ENCODE measurements around the gene SFN. TPM values are rescaled to one million over a fixed set of nuclear protein-coding genes. Genes with fewer than 3 reads are reported as not detected.

The SFN gene
- total and polyA plus RNA-seq, 2 of the 13 experiments (the other 11 are each of a cell fraction or from before 2014, with no cell fraction given) = 4.3 to 5.6 TPM

GRCh38 chr1:26862781-26863684 is at the start of gene SFN (continued):
- TF ChIP-seq FOXP4 (CRISPR knock-in tag; IDR thresholded peaks at IDR 0.05) = no peak
- no peak for TF ChIP-seq TMF1 (CRISPR knock-in tag; IDR thresholded peaks at IDR 0.05; ENCODE audit: low read depth)
- TF ChIP-seq MBNL3 (CRISPR knock-in tag; conservative IDR thresholded peaks at IDR 0.05) = no peak
- no peak for TF ChIP-seq ZNF580 (CRISPR knock-in tag; IDR thresholded peaks at IDR 0.05; ENCODE audit: borderline replicate concordance, low read depth)
- TF ChIP-seq IRF2 (CRISPR knock-in tag; IDR thresholded peaks at IDR 0.05) = peak; percentile 26; the same call in 1 of the 2 replicates
- TF ChIP-seq ZNF878 (CRISPR knock-in tag; IDR thresholded peaks at IDR 0.05) = no peak
- no peak for TF ChIP-seq ZBTB4 (CRISPR knock-in tag; IDR thresholded peaks at IDR 0.05; ENCODE audit: borderline replicate concordance)
- no peak for TF ChIP-seq ZBTB42 (CRISPR knock-in tag; IDR thresholded peaks at IDR 0.05)
- TF ChIP-seq NFATC3 (CRISPR knock-in tag; IDR thresholded peaks at IDR 0.05) = no peak
- TF ChIP-seq ZNF432 (CRISPR knock-in tag; IDR thresholded peaks at IDR 0.05; ENCODE audit: borderline replicate concordance) = no peak
- no peak for TF ChIP-seq ZNF10 (CRISPR knock-in tag; IDR thresholded peaks at IDR 0.05; ENCODE audit: borderline replicate concordance, low read depth)
- no peak for TF ChIP-seq NCOR1 (IDR thresholded peaks at IDR 0.05; ENCODE audit: borderline replicate concordance, low read length)
- no peak for TF ChIP-seq ZNF749 (CRISPR knock-in tag; IDR thresholded peaks at IDR 0.05; ENCODE audit: borderline replicate concordance)
- TF ChIP-seq USF2 (IDR thresholded peaks at IDR 0.05; ENCODE audit: low read depth, low read length) = no peak
- TF ChIP-seq USF2 (CRISPR knock-in tag; IDR thresholded peaks at IDR 0.05; ENCODE audit: borderline replicate concordance) = no peak
- no peak for TF ChIP-seq ZNF414 (CRISPR knock-in tag; IDR thresholded peaks at IDR 0.05)
- TF ChIP-seq ZC3H4 (CRISPR knock-in tag; IDR thresholded peaks at IDR 0.05; ENCODE audit: borderline replicate concordance) = no peak
- TF ChIP-seq ZNF12 (CRISPR knock-in tag; IDR thresholded peaks at IDR 0.05) = no peak
- TF ChIP-seq NR2F2 (IDR thresholded peaks at IDR 0.05; ENCODE audit: borderline replicate concordance, low read depth) = no peak
- no peak for TF ChIP-seq RAD51 (IDR thresholded peaks at IDR 0.05; ENCODE audit: borderline replicate concordance)
- TF ChIP-seq MEIS1 (CRISPR knock-in tag; IDR thresholded peaks at IDR 0.05; ENCODE audit: borderline replicate concordance) = peak; percentile 78; the same call in 1 of the 2 replicates

Measured in HepG2 (cell line).